Measurements from ENCODE around the gene RPL27A.
A peak's percentile ranks its signal among the peaks of the same experiment; 100 is the strongest.

The RPL27A gene

DNA sequence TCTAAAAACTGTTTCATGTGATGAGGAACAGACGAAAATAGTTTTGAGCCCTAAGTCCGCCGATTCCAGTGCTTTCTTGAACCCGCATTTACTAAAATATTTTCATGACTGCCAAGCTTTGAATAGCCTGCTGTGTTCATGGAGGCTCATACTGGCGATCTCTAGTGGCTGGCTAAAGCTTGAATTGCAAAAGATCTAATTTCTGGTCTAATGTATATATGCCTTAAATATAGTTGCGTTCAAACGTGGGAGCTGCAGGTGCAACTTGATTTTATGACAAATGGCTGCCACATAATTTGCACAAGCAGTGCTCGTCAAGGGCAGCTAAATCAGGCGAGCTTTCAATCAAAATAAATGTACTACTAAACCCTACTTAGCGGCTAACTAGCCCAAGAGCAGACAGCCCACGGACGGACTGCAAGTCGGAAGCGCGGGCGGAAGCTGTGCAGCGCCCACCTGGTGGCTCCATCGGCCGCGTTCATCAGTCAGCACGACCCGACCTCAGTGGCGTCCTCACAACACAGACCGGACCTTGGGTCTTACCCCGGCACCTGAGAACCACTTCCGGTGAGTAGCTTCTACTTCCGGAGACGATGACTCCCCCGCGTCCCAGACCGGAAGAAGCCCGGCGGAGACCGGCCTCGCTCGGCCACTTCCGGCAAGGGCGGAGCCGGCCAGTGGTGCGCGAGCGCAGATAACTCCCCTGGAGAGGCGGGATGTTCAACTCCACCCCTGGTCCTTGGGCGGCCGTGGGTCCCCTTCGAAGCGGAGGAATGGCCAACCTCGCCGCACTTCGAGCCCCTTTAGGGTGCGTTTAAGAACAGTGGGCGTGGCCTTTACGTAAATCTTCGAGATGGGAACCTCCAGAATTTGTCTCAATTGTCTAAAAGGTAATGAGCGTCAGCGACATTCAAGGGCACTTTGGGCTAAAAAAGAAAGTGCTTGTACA lies 6.1 kb downstream of the RPL27A start:
- ChIA-PET POLR2A (interaction anchor here (0.8 to 1.9 kb wide), 23 partner anchors 9 to 276 kb away, joined by 3 to 8 read pairs (median 5); partner anchors contain the start of genes STK33 and TMEM9B), CTCF (interaction anchor here (1.2 kb wide), 1 partner anchor 271 kb away, joined by 3 read pairs; no protein-coding TSS in a partner anchor)
- DNase-seq (ENCODE audit: extremely low spot score), result peak; percentile 93
- no peak for TF ChIP-seq HDGF (IDR thresholded peaks at IDR 0.05; ENCODE audit: borderline replicate concordance)
- no peak for TF ChIP-seq LEF1 (IDR thresholded peaks at IDR 0.05; ENCODE audit: borderline replicate concordance)
- no peak for TF ChIP-seq SP1 (IDR thresholded peaks at IDR 0.05)
- TF ChIP-seq PKNOX1 (IDR thresholded peaks at IDR 0.05), result peak; percentile 78
- no peak for TF ChIP-seq FOXM1 (IDR thresholded peaks at IDR 0.05; ENCODE audit: borderline replicate concordance)
- no peak for TF ChIP-seq ZNF384 (IDR thresholded peaks at IDR 0.05)
- no peak for TF ChIP-seq FOXA1 (IDR thresholded peaks at IDR 0.05)
- no peak; the same call in 1 of the 2 replicates for TF ChIP-seq CTBP1 (IDR thresholded peaks at IDR 0.05; ENCODE audit: borderline replicate concordance)
- peak; percentile 91 for TF ChIP-seq ELF4 (IDR thresholded peaks at IDR 0.05)
- TF ChIP-seq L3MBTL2 (conservative IDR thresholded peaks at IDR 0.05), result peak; percentile 60

DNA sequence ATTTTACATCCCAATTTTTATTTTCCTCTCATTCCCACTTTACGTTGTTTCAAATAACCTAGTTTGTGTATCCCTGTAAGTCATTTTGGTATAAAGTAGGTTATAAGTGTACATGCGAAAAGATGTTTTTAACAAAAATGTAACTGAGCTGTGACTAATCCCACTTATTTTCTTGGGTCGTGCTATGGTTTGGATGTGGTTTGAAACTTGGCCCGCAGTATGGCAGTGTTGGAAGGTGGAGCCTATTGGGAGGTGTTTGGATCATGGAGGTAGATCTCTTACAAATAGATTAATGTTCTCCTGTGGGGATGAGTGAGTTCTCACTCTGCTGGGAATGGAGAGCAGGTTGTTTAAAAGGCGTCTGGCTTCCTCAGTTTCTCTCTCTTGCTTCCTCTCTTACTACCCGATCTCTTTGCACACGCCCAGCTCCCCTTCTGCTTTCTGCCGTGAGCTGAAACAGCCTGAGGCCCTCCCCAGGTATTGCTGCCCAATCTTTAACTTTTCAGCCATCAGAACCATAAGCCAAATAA lies 7.2 kb downstream of the RPL27A start:
- ChIA-PET CTCF (interaction anchor here (0.5 kb wide), 1 partner anchor 378 kb away, joined by 3 read pairs; no protein-coding TSS in a partner anchor), POLR2A (interaction anchor here (1.1 to 1.9 kb wide), 3 partner anchors 11 to 275 kb away, joined by 3 to 7 read pairs (median 5); partner anchors contain the start of gene TMEM9B)
- no peak for DNase-seq (ENCODE audit: extremely low spot score)
- TF ChIP-seq TARDBP (IDR thresholded peaks at IDR 0.05) (no peak), LEF1 (IDR thresholded peaks at IDR 0.05; ENCODE audit: borderline replicate concordance) (no peak), CTBP1 (IDR thresholded peaks at IDR 0.05; ENCODE audit: borderline replicate concordance) (no peak), ELF4 (IDR thresholded peaks at IDR 0.05) (no peak), FOXA1 (IDR thresholded peaks at IDR 0.05) (no peak), NFRKB (IDR thresholded peaks at IDR 0.05) (no peak), PKNOX1 (IDR thresholded peaks at IDR 0.05) (no peak)

DNA sequence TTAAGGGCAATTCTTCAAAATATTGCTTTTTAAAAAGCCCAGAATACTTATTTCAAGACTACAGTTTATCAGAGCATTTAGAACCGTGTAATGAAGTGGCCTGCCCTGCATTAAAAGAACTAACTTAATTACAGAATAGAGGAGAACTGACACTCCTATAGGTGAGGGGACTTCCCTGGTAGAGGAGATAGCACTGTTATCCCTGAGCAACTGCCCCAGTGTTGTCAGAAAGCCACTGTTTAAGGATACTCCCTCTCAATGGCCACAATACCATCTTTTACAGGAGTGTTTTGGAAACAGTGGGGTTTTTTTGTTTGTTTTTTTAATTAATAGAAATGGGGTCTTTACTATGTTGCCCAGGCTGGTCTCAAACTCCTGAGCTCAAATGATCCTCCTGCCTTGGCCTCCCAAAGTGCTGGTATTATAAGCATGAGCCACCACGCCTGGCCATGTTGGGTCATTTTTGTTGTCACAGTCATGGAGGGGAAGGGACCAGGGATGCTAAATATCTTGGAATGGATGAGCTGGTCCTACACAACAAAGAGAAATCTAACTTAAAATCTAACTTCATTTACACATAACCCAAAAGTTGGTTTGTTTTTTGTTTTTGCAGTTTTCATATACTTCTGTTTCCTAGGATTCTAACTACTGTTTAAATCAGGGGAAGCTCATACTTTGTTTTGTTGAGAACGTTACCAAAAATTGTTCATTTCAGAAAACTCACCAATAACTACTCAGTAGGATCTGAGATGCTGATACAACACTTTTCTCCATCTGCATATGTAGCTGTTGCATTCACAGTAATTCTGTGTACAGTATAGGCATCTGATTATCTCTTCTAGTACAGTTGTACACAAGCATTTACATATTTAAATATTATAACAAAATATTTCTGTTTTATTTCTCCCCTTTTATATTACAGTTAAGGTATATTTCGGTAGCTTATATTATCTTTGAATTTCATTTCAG lies 8.1 kb downstream of the RPL27A start:
- POLR2A ChIA-PET, result interaction anchor here (1.1 to 2.5 kb wide), 2 partner anchors 9 to 12 kb away, joined by 3 to 5 read pairs; partner anchors contain the start of genes RPL27A and TRIM66
- no peak for DNase-seq (ENCODE audit: extremely low spot score)

GRCh38 chr11:8691601-8692000 lies 9.0 kb downstream of the RPL27A start:
- ChIA-PET CTCF (no interaction called here), POLR2A (interaction anchor here (2.5 kb wide), 1 partner anchor 10 kb away, joined by 5 read pairs; the partner anchor contains the start of genes RPL27A and TRIM66)
- no peak for DNase-seq (ENCODE audit: extremely low spot score)
- TF ChIP-seq FOXM1 (IDR thresholded peaks at IDR 0.05; ENCODE audit: borderline replicate concordance), result no peak
- TF ChIP-seq ARNT (IDR thresholded peaks at IDR 0.05), result no peak
- no peak for TF ChIP-seq SP1 (IDR thresholded peaks at IDR 0.05)
- TF ChIP-seq FOXK2 (IDR thresholded peaks at IDR 0.05), result no peak
- no peak for TF ChIP-seq FOXA1 (IDR thresholded peaks at IDR 0.05)
- TF ChIP-seq HDGF (IDR thresholded peaks at IDR 0.05; ENCODE audit: borderline replicate concordance), result no peak
- no peak for TF ChIP-seq BHLHE40 (IDR thresholded peaks at IDR 0.05; ENCODE audit: borderline replicate concordance)
- TF ChIP-seq LEF1 (IDR thresholded peaks at IDR 0.05; ENCODE audit: borderline replicate concordance), result no peak
- no peak for TF ChIP-seq L3MBTL2 (conservative IDR thresholded peaks at IDR 0.05)
- TF ChIP-seq CTBP1 (IDR thresholded peaks at IDR 0.05; ENCODE audit: borderline replicate concordance), result no peak
- no peak for TF ChIP-seq SUZ12 (IDR thresholded peaks at IDR 0.05)
- TF ChIP-seq ZNF384 (IDR thresholded peaks at IDR 0.05), result no peak
- no peak for TF ChIP-seq NFRKB (IDR thresholded peaks at IDR 0.05)
- TF ChIP-seq PKNOX1 (IDR thresholded peaks at IDR 0.05), result no peak
- no peak for TF ChIP-seq TARDBP (IDR thresholded peaks at IDR 0.05)
- TF ChIP-seq ELF4 (IDR thresholded peaks at IDR 0.05), result no peak

More for the DNA sequence above, 8.1 kb downstream of the RPL27A start:
- CTCF ChIA-PET, result no interaction called here
- no peak for TF ChIP-seq FOXK2 (IDR thresholded peaks at IDR 0.05)

- DNase-seq (ENCODE audit: extremely low spot score), result no peak
- ChIA-PET CTCF (no interaction called here), POLR2A (interaction anchor here (2.5 kb wide), 1 partner anchor 10 kb away, joined by 5 read pairs; the partner anchor contains the start of genes RPL27A and TRIM66)
- no peak for TF ChIP-seq ARNT (IDR thresholded peaks at IDR 0.05)
- no peak for TF ChIP-seq SUZ12 (IDR thresholded peaks at IDR 0.05)
- no peak for TF ChIP-seq FOXM1 (IDR thresholded peaks at IDR 0.05; ENCODE audit: borderline replicate concordance)
- no peak for TF ChIP-seq FOXA1 (IDR thresholded peaks at IDR 0.05)
- no peak for TF ChIP-seq TARDBP (IDR thresholded peaks at IDR 0.05)
- no peak for TF ChIP-seq ELF4 (IDR thresholded peaks at IDR 0.05)
- no peak for TF ChIP-seq FOXK2 (IDR thresholded peaks at IDR 0.05)
- TF ChIP-seq BHLHE40 (IDR thresholded peaks at IDR 0.05; ENCODE audit: borderline replicate concordance), result no peak
- no peak for TF ChIP-seq NFRKB (IDR thresholded peaks at IDR 0.05)
- no peak for TF ChIP-seq PKNOX1 (IDR thresholded peaks at IDR 0.05)
Measured at GRCh38 chr11:8692417-8692816, 9.8 kb downstream of the RPL27A start.

Measured in HEK293T (cell line).